SU-DHL-6 (cell line): Measurements from ENCODE around the gene SYT17.

ENCODE experiments used
- H2AFZ ChIP-seq: fragments of 200-600 bp; sonication (generic); 2 replicates; pipeline ENCODE4 v1.6.1; 2014; ENCODE audit warnings: low read depth, mild to moderate bottlenecking, moderate library complexity, mixed read lengths, antibody characterized with exemption, low read length; ENCODE audit not compliant: severe bottlenecking
- H3F3A ChIP-seq: fragments of 200-600 bp; shearing (Covaris generic); 2 replicates; pipeline ENCODE4 v1.6.0; 2016; ENCODE audit warnings: antibody characterized with exemption, mild to moderate bottlenecking; ENCODE audit not compliant: insufficient read depth
- H3K27ac ChIP-seq: fragments of 200-600 bp; sonication (generic); 2 replicates; pipeline ENCODE4 v1.5.1; 2016; ENCODE audit warnings: low read depth, mild to moderate bottlenecking, low read length, moderate library complexity, mixed read lengths
- H3K27me3 ChIP-seq: fragments of 200-600 bp; sonication (generic), shearing (Covaris generic); 2 replicates; pipeline ENCODE4 v1.6.0; 2014; ENCODE audit warnings: mild to moderate bottlenecking, low read length
- H3K36me3 ChIP-seq: fragments of 200-600 bp; sonication (generic); 2 replicates; pipeline ENCODE4 v1.6.1; 2014; ENCODE audit warnings: mild to moderate bottlenecking, low read length, mixed read lengths
- H3K4me2 ChIP-seq: fragments of 300-600, 200-600 bp; shearing (Covaris generic), sonication (generic); 2 replicates; pipeline ENCODE4 v1.6.0; 2014; ENCODE audit warnings: low read length, low read depth, mild to moderate bottlenecking; ENCODE audit not compliant: poor library complexity, severe bottlenecking
- H3K4me3 ChIP-seq: fragments of 200-600 bp; sonication (generic); 2 replicates; pipeline ENCODE4 v1.5.1; 2014; ENCODE audit warnings: antibody characterized with exemption, low read length, mild to moderate bottlenecking, mixed read lengths; ENCODE audit not compliant: insufficient read depth, poor library complexity, severe bottlenecking
- H3K79me2 ChIP-seq: fragments of 200-600 bp; sonication (generic); 2 replicates; pipeline ENCODE4 v1.6.1; 2014; ENCODE audit warnings: mild to moderate bottlenecking, low read length, moderate library complexity; ENCODE audit not compliant: insufficient read depth
- H3K9ac ChIP-seq: fragments of 200-600 bp; sonication (generic); 2 replicates; pipeline ENCODE4 v1.7.0; 2014; ENCODE audit warnings: mild to moderate bottlenecking, low read length
- H3K9me2 ChIP-seq: fragments of 200-600 bp; sonication (generic); replicated peaks from 2 replicates; pipeline ENCODE4 v1.6.1; 2014; ENCODE audit warnings: low read length; ENCODE audit not compliant: insufficient read depth
- H3K9me3 ChIP-seq: fragments of 200-600 bp; sonication (generic); 2 replicates; pipeline ENCODE4 v1.6.1; 2014; ENCODE audit warnings: low read length, mixed read lengths; ENCODE audit not compliant: insufficient read depth
- H4K20me1 ChIP-seq: fragments of 200-600 bp; sonication (generic); 2 replicates; pipeline ENCODE4 v1.6.1; 2014; ENCODE audit warnings: low read depth, mild to moderate bottlenecking, antibody characterized with exemption, low read length, moderate library complexity, mixed read lengths
- CTCF ChIP-seq: fragments of 200-600 bp; sonication (generic); IDR thresholded peaks from one replicate; pipeline ENCODE4 v1.5.1; 2017; ENCODE audit warnings: antibody characterized with exemption, mild to moderate bottlenecking, low read length, moderate library complexity; ENCODE audit not compliant: insufficient read depth, poor library complexity, severe bottlenecking
- EZH2phosphoT487 ChIP-seq: fragments of 200-600 bp; sonication (generic), shearing (Covaris generic); conservative IDR thresholded peaks from 2 replicates; pipeline ENCODE4 v1.6.1; 2018; ENCODE audit warnings: mild to moderate bottlenecking, antibody characterized with exemption, low read length, moderate library complexity, mixed read lengths

Gene SYT17

GRCh38 chr16:19297454-19297853 lies 129.4 kb downstream of the SYT17 start:
- H2AFZ ChIP-seq = no peak overlapping the region
- no peak overlapping the region for H3K4me3 ChIP-seq
- no peaks in the 10 kb centered on the region for H3K27me3 ChIP-seq
- H4K20me1 ChIP-seq = no peaks in the 10 kb centered on the region
- H3K9me2 ChIP-seq = no peaks in the 10 kb centered on the region
- H3K9me3 ChIP-seq = no peaks in the 10 kb centered on the region
- H3K4me2 ChIP-seq = no peak overlapping the region
- H3K9ac ChIP-seq = no peak overlapping the region
- TF ChIP-seq EZH2phosphoT487 (no peak), CTCF (no peak)
- no peaks in the 10 kb centered on the region for H3K79me2 ChIP-seq
- H3K36me3 ChIP-seq = no peaks in the 10 kb centered on the region
- H3K27ac ChIP-seq = no peak overlapping the region
- no peaks in the 10 kb centered on the region for H3F3A ChIP-seq

DNA sequence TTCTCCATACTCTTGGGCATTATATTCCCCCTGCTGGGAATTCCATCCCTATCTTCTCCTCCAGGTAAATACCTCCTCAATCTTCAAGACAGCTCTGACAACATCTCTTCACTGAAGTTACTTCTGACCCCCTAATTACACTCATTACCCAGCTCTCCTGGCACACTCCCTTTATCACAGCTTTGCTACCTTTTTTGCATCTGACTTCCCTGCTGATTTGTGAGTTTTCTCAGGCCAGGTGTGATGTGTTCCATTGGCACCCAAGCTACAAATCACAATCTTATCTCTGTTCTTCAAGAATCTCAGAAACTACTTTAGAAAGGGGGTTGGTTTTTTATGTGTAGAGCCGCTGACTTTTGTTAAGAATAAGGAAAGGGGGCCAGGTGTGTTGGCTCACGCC lies 131.5 kb downstream of the SYT17 start:
- H3K9ac ChIP-seq = no peak overlapping the region
- H3K4me2 ChIP-seq = no peak overlapping the region
- no peaks in the 10 kb centered on the region for H4K20me1 ChIP-seq
- no peaks in the 10 kb centered on the region for H3K27me3 ChIP-seq
- no peaks in the 10 kb centered on the region for H3K9me2 ChIP-seq
- no peaks in the 10 kb centered on the region for H3K9me3 ChIP-seq
- no peak overlapping the region for H2AFZ ChIP-seq
- TF ChIP-seq CTCF (no peak), EZH2phosphoT487 (no peak)
- H3F3A ChIP-seq = no peaks in the 10 kb centered on the region
- no peaks in the 10 kb centered on the region for H3K36me3 ChIP-seq
- H3K4me3 ChIP-seq = no peak overlapping the region
- no peaks in the 10 kb centered on the region for H3K79me2 ChIP-seq
- no peak overlapping the region for H3K27ac ChIP-seq

DNA sequence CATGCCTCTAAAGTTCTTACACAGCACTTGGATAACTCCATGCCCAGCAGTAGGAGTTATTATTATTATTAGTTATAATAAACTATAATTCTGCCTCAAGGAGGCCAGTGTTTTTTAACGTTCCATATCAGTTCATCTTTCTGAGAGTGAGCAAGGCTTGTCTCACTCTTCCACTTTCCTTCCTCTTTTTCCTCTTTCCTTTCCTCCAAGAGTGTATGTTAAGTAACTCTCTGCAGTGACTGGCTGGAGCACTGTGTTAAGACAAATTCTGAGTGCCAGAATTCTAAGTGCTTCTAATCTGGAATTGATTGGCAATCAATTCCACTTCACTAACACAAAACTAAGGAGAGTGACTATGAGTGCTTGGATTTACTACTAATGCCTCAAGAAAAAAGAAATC lies 133.9 kb downstream of the SYT17 start:
- no peaks in the 10 kb centered on the region for H3K79me2 ChIP-seq
- no peaks in the 10 kb centered on the region for H3K9me3 ChIP-seq
- no peaks in the 10 kb centered on the region for H4K20me1 ChIP-seq
- no peak overlapping the region for H3K4me3 ChIP-seq
- H3K27me3 ChIP-seq = no peaks in the 10 kb centered on the region
- H3F3A ChIP-seq = no peaks in the 10 kb centered on the region
- no peak for TF ChIP-seq CTCF
- no peak for TF ChIP-seq EZH2phosphoT487
- no peak overlapping the region for H3K4me2 ChIP-seq
- no peaks in the 10 kb centered on the region for H3K36me3 ChIP-seq
- H2AFZ ChIP-seq = no peak overlapping the region
- H3K9ac ChIP-seq = no peak overlapping the region
- H3K9me2 ChIP-seq = no peaks in the 10 kb centered on the region
- H3K27ac ChIP-seq = no peak overlapping the region

GRCh38 chr16:19304750-19305149 lies 136.7 kb downstream of the SYT17 start:
- Histone ChIP-seq H3K27me3 (no peaks in the 10 kb centered on the region), H3K36me3 (no peaks in the 10 kb centered on the region)
- no peak for TF ChIP-seq CTCF
- no peak for TF ChIP-seq EZH2phosphoT487

More at GRCh38 chr16:19304750-19305149, 136.7 kb downstream of the SYT17 start:
- no peaks in the 10 kb centered on the region for H3K9me3 ChIP-seq
- no peak overlapping the region for H3K27ac ChIP-seq
- no peaks in the 10 kb centered on the region for H3K79me2 ChIP-seq
- no peak overlapping the region for H3K4me2 ChIP-seq
- no peaks in the 10 kb centered on the region for H4K20me1 ChIP-seq
- H2AFZ ChIP-seq = no peak overlapping the region
- H3K4me3 ChIP-seq = no peak overlapping the region
- no peaks in the 10 kb centered on the region for H3F3A ChIP-seq
- H3K9me2 ChIP-seq = no peaks in the 10 kb centered on the region
- no peak overlapping the region for H3K9ac ChIP-seq
